SU-DHL-6 (cell line): ENCODE results near the gene MEI1.

ENCODE experiments used
- H2AFZ ChIP-seq: fragments of 200-600 bp; sonication (generic); 2 replicates; pipeline ENCODE4 v1.6.1; 2014; ENCODE audit warnings: low read depth, mild to moderate bottlenecking, moderate library complexity, mixed read lengths, antibody characterized with exemption, low read length; ENCODE audit not compliant: severe bottlenecking
- H3F3A ChIP-seq: fragments of 200-600 bp; shearing (Covaris generic); 2 replicates; pipeline ENCODE4 v1.6.0; 2016; ENCODE audit warnings: antibody characterized with exemption, mild to moderate bottlenecking; ENCODE audit not compliant: insufficient read depth
- H3K27ac ChIP-seq: fragments of 200-600 bp; sonication (generic); 2 replicates; pipeline ENCODE4 v1.5.1; 2016; ENCODE audit warnings: low read depth, mild to moderate bottlenecking, low read length, moderate library complexity, mixed read lengths
- H3K27me3 ChIP-seq: fragments of 200-600 bp; sonication (generic), shearing (Covaris generic); 2 replicates; pipeline ENCODE4 v1.6.0; 2014; ENCODE audit warnings: mild to moderate bottlenecking, low read length
- H3K36me3 ChIP-seq: fragments of 200-600 bp; sonication (generic); 2 replicates; pipeline ENCODE4 v1.6.1; 2014; ENCODE audit warnings: mild to moderate bottlenecking, low read length, mixed read lengths
- H3K4me2 ChIP-seq: fragments of 300-600, 200-600 bp; shearing (Covaris generic), sonication (generic); 2 replicates; pipeline ENCODE4 v1.6.0; 2014; ENCODE audit warnings: low read length, low read depth, mild to moderate bottlenecking; ENCODE audit not compliant: poor library complexity, severe bottlenecking
- H3K4me3 ChIP-seq: fragments of 200-600 bp; sonication (generic); 2 replicates; pipeline ENCODE4 v1.5.1; 2014; ENCODE audit warnings: antibody characterized with exemption, low read length, mild to moderate bottlenecking, mixed read lengths; ENCODE audit not compliant: insufficient read depth, poor library complexity, severe bottlenecking
- H3K79me2 ChIP-seq: fragments of 200-600 bp; sonication (generic); 2 replicates; pipeline ENCODE4 v1.6.1; 2014; ENCODE audit warnings: mild to moderate bottlenecking, low read length, moderate library complexity; ENCODE audit not compliant: insufficient read depth
- H3K9ac ChIP-seq: fragments of 200-600 bp; sonication (generic); 2 replicates; pipeline ENCODE4 v1.7.0; 2014; ENCODE audit warnings: mild to moderate bottlenecking, low read length
- H3K9me2 ChIP-seq: fragments of 200-600 bp; sonication (generic); replicated peaks from 2 replicates; pipeline ENCODE4 v1.6.1; 2014; ENCODE audit warnings: low read length; ENCODE audit not compliant: insufficient read depth
- H3K9me3 ChIP-seq: fragments of 200-600 bp; sonication (generic); 2 replicates; pipeline ENCODE4 v1.6.1; 2014; ENCODE audit warnings: low read length, mixed read lengths; ENCODE audit not compliant: insufficient read depth
- H4K20me1 ChIP-seq: fragments of 200-600 bp; sonication (generic); 2 replicates; pipeline ENCODE4 v1.6.1; 2014; ENCODE audit warnings: low read depth, mild to moderate bottlenecking, antibody characterized with exemption, low read length, moderate library complexity, mixed read lengths
- EZH2phosphoT487 ChIP-seq: fragments of 200-600 bp; sonication (generic), shearing (Covaris generic); conservative IDR thresholded peaks from 2 replicates; pipeline ENCODE4 v1.6.1; 2018; ENCODE audit warnings: mild to moderate bottlenecking, antibody characterized with exemption, low read length, moderate library complexity, mixed read lengths
- TF ChIP-seq, protein P1 (sequence below): fragments of 200-600 bp; sonication (generic); IDR thresholded peaks from one replicate; pipeline ENCODE4 v1.5.1; 2017; ENCODE audit warnings: antibody characterized with exemption, mild to moderate bottlenecking, low read length, moderate library complexity; ENCODE audit not compliant: insufficient read depth, poor library complexity, severe bottlenecking

Gene MEI1

DNA sequence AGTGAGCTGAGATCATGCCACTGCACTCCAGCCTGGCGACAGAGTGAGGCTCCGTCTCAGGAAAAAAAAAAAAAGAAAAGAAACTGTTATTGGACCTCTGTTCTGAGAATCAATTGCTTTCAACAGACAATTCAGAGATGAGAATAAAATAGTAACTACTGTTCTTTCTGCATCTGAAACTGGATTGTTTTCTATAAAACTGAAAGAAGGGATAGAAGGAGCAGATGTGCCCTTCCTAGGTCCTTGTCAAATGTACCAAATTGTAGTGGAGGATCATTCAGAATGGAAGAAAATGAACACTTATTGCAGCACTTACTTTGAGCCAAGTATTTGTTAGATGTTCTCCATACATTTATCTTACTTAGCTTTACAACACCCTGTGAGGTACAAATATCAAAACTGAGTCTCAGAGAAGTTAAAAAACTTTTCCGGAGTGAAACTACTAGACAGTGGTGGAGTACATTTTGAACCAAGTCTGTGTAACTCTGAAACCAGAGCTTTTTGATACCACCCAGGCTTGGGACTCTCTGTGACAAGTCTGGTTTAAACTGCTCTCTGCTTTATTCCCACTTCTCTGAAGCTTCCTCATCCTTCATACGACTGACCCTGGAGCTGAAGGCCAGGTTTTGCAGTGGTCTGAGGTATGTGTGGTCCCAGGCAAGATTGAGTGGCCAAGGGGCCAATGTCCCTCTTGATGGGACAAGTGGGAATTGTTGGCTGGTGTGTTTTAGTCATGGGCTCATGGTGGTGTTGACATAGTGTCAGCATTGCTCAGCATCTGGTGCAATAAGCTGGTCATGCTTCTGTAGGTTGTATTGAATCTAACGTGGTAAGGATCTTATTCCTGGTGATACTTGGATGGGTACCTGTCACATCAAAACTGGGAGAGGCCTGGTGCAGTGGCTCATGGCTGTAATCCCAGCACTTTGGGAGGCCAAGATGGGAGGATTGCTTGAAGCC lies 53.0 kb downstream of the MEI1 start:
- Histone ChIP-seq H3K9ac (no peak overlapping the region), H2AFZ (no peak overlapping the region), H3K27ac (no peak overlapping the region)

DNA sequence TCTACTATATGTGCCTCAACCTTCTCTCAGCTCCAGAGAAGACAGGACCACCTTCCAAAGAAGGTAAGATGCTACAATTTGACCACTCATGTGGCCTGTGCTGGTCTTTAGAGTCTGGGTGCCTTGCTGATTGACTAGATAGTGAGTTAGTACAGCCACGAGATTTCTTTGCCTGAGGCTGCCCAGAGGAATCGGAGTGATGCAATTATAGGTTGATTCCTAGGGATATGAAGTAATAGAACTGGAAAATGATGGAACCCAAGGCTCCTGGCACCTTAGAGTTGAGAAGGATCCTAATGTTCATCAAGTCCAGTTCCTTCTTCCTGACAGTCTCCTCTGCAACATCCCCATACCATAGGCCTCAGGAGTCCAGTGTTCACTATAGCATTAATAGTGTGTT lies 54.7 kb downstream of the MEI1 start:
- H3K27me3 ChIP-seq: no peaks in the 10 kb centered on the region
- H3K79me2 ChIP-seq: no peaks in the 10 kb centered on the region
- no peak for TF ChIP-seq EZH2phosphoT487
- TF ChIP-seq, protein P1, sequence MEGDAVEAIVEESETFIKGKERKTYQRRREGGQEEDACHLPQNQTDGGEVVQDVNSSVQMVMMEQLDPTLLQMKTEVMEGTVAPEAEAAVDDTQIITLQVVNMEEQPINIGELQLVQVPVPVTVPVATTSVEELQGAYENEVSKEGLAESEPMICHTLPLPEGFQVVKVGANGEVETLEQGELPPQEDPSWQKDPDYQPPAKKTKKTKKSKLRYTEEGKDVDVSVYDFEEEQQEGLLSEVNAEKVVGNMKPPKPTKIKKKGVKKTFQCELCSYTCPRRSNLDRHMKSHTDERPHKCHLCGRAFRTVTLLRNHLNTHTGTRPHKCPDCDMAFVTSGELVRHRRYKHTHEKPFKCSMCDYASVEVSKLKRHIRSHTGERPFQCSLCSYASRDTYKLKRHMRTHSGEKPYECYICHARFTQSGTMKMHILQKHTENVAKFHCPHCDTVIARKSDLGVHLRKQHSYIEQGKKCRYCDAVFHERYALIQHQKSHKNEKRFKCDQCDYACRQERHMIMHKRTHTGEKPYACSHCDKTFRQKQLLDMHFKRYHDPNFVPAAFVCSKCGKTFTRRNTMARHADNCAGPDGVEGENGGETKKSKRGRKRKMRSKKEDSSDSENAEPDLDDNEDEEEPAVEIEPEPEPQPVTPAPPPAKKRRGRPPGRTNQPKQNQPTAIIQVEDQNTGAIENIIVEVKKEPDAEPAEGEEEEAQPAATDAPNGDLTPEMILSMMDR: no peak
- no peak overlapping the region for H3K9ac ChIP-seq
- no peak overlapping the region for H3K4me3 ChIP-seq
- no peaks in the 10 kb centered on the region for H3K9me2 ChIP-seq
- no peaks in the 10 kb centered on the region for H3K9me3 ChIP-seq
- H3K4me2 ChIP-seq: no peak overlapping the region
- no peak overlapping the region for H3K27ac ChIP-seq
- no peaks in the 10 kb centered on the region for H4K20me1 ChIP-seq
- H2AFZ ChIP-seq: no peak overlapping the region
- no peaks in the 10 kb centered on the region for H3F3A ChIP-seq
- no peaks in the 10 kb centered on the region for H3K36me3 ChIP-seq

More for the DNA sequence above, 53.0 kb downstream of the MEI1 start:
- H3K4me3 ChIP-seq: no peak overlapping the region
- H3K79me2 ChIP-seq: no peaks in the 10 kb centered on the region
- TF ChIP-seq, protein P1: no peak
- TF ChIP-seq EZH2phosphoT487: no peak
- H3K27me3 ChIP-seq: no peaks in the 10 kb centered on the region
- no peaks in the 10 kb centered on the region for H3K36me3 ChIP-seq
- H3K9me2 ChIP-seq: no peaks in the 10 kb centered on the region
- no peaks in the 10 kb centered on the region for H4K20me1 ChIP-seq
- H3K9me3 ChIP-seq: no peaks in the 10 kb centered on the region
- no peaks in the 10 kb centered on the region for H3F3A ChIP-seq
- no peak overlapping the region for H3K4me2 ChIP-seq

DNA sequence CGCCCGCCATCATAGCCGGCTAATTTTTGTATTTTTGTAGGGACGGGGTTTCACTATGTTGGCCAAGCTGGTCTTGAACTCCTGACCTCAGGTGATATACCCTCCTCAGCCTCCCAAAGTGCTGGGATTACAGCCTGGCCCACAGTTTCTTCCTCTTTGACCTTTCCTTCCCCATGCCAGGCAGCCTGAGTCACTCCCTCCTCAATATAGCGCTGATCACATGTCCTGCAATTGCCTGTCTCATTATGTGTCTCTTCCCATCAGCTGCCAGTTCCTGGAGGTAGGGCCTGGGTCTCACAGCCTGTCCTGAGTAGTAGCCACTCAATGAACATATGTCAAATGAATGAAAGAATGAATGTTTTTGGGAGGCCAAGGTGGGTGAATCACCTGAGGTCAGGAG lies 58.2 kb downstream of the MEI1 start:
- Histone ChIP-seq H3K4me2 (no peak overlapping the region), H3K27me3 (no peaks in the 10 kb centered on the region), H3K27ac (no peak overlapping the region), H3K79me2 (no peaks in the 10 kb centered on the region), H3K9me2 (no peaks in the 10 kb centered on the region), H3K4me3 (no peak overlapping the region), H3K9ac (no peak overlapping the region), H3K9me3 (no peaks in the 10 kb centered on the region), H3F3A (no peaks in the 10 kb centered on the region), H2AFZ (no peak overlapping the region), H4K20me1 (no peaks in the 10 kb centered on the region), H3K36me3 (no peaks in the 10 kb centered on the region)
- no peak for TF ChIP-seq EZH2phosphoT487
- TF ChIP-seq, protein P1: no peak
